ENCODE results near the gene XIRP1. TPM values are rescaled to one million over a fixed set of nuclear protein-coding genes. Genes with fewer than 3 reads are reported as not detected.

XIRP1 gene
- total RNA-seq, 6 experiments from 2014 or later, result 0.05 to 0.43 (median 0.07) TPM; not detected in 1

DNA sequence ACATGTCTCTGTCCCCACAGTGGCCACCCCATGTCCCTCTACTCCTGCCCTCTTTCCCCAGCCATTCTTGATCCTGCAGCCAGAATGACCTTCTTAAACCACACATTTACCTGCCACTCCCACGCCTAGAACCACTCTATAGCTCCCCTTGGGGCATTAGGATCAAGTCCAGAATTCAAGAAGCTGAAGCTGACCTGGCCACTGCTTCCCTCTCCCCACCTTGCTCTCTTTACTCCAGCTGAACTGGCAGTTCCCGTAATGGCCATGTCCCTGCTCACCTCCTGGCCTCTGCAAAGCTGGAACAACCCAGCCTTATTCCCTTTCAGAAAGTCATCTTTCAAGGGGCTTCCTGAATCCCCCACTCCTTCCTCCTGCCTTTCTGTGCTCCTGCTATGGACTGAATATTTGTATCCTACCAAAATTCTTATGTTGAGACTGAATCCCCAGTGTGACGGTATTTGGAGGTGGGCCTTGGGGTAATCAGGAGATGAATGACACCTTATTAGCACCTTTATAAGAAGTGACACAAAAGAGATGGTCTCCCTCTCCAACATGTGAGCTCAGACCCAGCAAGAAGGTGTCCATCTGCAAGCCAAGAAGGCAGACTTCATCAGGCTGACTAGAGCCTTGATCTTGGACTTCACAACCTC lies 42.8 kb downstream of the XIRP1 start:
- Histone ChIP-seq H3K36me3 (peaks cover 5 to 19% (median 14%) of the 10 kb centered on the region in 4 donors), H3K27ac (peak overlapping the region in 2 of 3 donors; percentile 98 to 99), H3K27me3 (no peaks in the 10 kb centered on the region), H3K4me3 (no peak overlapping the region), H3K4me1 (peaks cover 0 to 67% (median 27%) of the 10 kb centered on the region in 4 donors), H3K9me3 (no peaks in the 10 kb centered on the region)
- ATAC-seq, result no peak
- WGBS (ENCODE audit: insufficient coverage, low coverage, low lambda C conversion rate, missing lambda C conversion rate), result 67% methylated on average over 2 of the region's 3 CpGs
- no peak for DNase-seq
- TF ChIP-seq POLR2A (IDR thresholded peaks at IDR 0.05) (no peak), CTCF (IDR thresholded peaks at IDR 0.05) (no peak)
- intact Hi-C loops (cut with DNase I), result no loop called here

DNA sequence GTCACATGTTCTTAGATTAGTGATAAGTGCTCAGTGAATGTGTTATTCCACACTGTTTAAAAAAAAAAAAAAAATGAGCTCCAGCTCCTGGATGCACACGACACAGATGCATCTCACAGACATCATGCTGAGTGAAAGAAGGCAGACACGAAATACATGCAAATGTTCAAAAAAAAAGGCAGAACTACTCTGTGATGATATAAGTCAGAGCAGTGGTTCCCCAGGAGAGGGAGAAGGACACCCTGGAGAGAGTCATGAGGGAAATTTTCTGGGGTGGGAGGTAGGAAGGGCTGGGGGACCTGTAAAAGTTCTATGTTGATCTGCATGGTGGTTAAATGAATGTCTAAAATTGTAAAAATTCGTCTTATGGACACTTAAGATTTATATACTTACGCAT lies 43.3 kb downstream of the XIRP1 start:
- peaks cover 10 to 25% (median 17%) of the 10 kb centered on the region in 4 donors for H3K36me3 ChIP-seq
- peaks cover 0 to 67% (median 27%) of the 10 kb centered on the region in 4 donors for H3K4me1 ChIP-seq
- no peaks in the 10 kb centered on the region for H3K27me3 ChIP-seq
- intact Hi-C loops (cut with DNase I), result no loop called here
- H3K27ac ChIP-seq, result peak overlapping the region; percentile 46 to 99 (median 70)
- H3K9me3 ChIP-seq, result no peaks in the 10 kb centered on the region
- no peak for TF ChIP-seq CTCF (IDR thresholded peaks at IDR 0.05)
- no peak for TF ChIP-seq POLR2A (IDR thresholded peaks at IDR 0.05)
- no peak overlapping the region for H3K4me3 ChIP-seq
- ATAC-seq, result no peak
- DNase-seq, result no peak
- WGBS (ENCODE audit: insufficient coverage, low coverage, low lambda C conversion rate, missing lambda C conversion rate), result 49% methylated on average over 4 of the region's 4 CpGs

GRCh38 chr3:39148435-39149058 lies 43.8 kb downstream of the XIRP1 start:
- TF ChIP-seq CTCF (IDR thresholded peaks at IDR 0.05) (no peak), POLR2A (IDR thresholded peaks at IDR 0.05) (no peak)
- DNase-seq, result peak in 1 of 3 donors; percentile 43
- Histone ChIP-seq H3K4me3 (no peak overlapping the region), H3K36me3 (peaks cover 15 to 30% (median 22%) of the 10 kb centered on the region in 4 donors), H3K27ac (peak overlapping the region; percentile 46 to 99 (median 70)), H3K27me3 (no peaks in the 10 kb centered on the region), H3K9me3 (no peaks in the 10 kb centered on the region), H3K4me1 (peaks cover 0 to 67% (median 27%) of the 10 kb centered on the region in 4 donors)
- WGBS (ENCODE audit: insufficient coverage, low coverage, low lambda C conversion rate, missing lambda C conversion rate), result 36% methylated on average over 6 of the region's 9 CpGs
- intact Hi-C loops (cut with DNase I), result no loop called here
- ATAC-seq, result no peak

DNA sequence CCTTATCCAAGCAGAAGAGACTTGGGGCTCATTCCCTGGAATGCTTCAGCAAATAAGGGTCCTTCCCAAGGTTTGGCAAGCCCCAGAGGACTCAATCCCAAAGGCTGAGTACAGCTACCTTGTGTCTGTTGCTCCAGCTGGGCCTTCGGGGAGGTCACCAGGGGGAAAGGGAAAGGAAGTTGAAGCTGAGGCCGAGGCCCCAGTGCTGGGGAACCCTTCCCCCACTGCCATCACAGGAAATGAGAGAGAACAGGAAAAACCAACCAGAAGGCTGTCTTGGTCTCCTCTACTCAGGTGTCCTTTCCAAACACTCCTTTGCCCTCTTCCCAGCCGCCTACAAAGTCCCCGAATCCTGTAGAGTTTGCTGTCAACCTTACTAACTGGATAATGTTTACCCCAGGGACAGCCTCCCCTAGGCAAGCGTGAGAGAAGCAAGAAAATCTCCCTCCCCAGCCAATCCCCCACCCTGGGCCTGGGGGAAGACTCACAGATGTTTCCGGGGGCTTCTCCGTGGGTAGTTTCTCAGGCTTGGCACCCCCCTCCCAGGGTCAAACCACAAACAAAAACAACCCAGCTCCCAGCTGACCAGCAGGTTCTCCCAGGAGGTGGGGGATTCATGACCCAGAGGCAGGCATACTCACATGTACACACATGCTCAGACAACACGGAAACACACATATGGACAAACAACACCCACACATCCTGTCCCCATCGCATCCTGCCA lies 44.5 kb downstream of the XIRP1 start:
- peak overlapping the region; percentile 46 to 99 (median 70) for H3K27ac ChIP-seq
- peak in 2 of 4 donors; percentile 0 to 1 for ATAC-seq
- DNase-seq, result peak in 1 of 3 donors; percentile 62
- 3% methylated on average over 5 of the region's 9 CpGs for WGBS (ENCODE audit: insufficient coverage, low coverage, low lambda C conversion rate, missing lambda C conversion rate)
- H3K9me3 ChIP-seq, result no peaks in the 10 kb centered on the region
- intact Hi-C loops (cut with DNase I), result no loop called here
- H3K36me3 ChIP-seq, result peaks cover 21 to 37% (median 28%) of the 10 kb centered on the region in 4 donors
- no peaks in the 10 kb centered on the region for H3K27me3 ChIP-seq
- peaks cover 0 to 67% (median 28%) of the 10 kb centered on the region in 4 donors for H3K4me1 ChIP-seq
- H3K4me3 ChIP-seq, result no peak overlapping the region
- no peak for TF ChIP-seq POLR2A (IDR thresholded peaks at IDR 0.05)
- TF ChIP-seq CTCF (IDR thresholded peaks at IDR 0.05), result no peak
